Skeletal muscle satellite cell (primary cell): ENCODE data around the gene CYFIP1.

Experiments used
- H3K27me3 ChIP-seq: 2 replicates; pipeline ENCODE4 v1.7.0; 2013; ENCODE audit warnings: low read length; ENCODE audit not compliant: control insufficient read depth, insufficient read depth
- H3K36me3 ChIP-seq: 2 replicates; pipeline ENCODE4 v1.7.0; 2013; ENCODE audit warnings: mild to moderate bottlenecking, control low read depth, low read length; ENCODE audit not compliant: insufficient read depth
- H3K4me1 ChIP-seq: 2 replicates; pipeline ENCODE4 v1.7.0; 2013; ENCODE audit warnings: low read length; ENCODE audit not compliant: control insufficient read depth, insufficient read depth
- H3K4me2 ChIP-seq: 2 replicates; pipeline ENCODE4 v1.7.0; 2013; ENCODE audit warnings: mild to moderate bottlenecking, low read length
- H3K4me3 ChIP-seq: 2 replicates; pipeline ENCODE4 v1.7.0; 2013; ENCODE audit warnings: low read length
- H3K9ac ChIP-seq: 2 replicates; pipeline ENCODE4 v1.7.0; 2013; ENCODE audit warnings: mild to moderate bottlenecking, low read depth, low read length, moderate library complexity
- H3K9me3 ChIP-seq: replicated peaks from 2 replicates; pipeline ENCODE4 v1.7.0; 2013; ENCODE audit warnings: mild to moderate bottlenecking, control low read depth, low read length

The CYFIP1 gene

DNA sequence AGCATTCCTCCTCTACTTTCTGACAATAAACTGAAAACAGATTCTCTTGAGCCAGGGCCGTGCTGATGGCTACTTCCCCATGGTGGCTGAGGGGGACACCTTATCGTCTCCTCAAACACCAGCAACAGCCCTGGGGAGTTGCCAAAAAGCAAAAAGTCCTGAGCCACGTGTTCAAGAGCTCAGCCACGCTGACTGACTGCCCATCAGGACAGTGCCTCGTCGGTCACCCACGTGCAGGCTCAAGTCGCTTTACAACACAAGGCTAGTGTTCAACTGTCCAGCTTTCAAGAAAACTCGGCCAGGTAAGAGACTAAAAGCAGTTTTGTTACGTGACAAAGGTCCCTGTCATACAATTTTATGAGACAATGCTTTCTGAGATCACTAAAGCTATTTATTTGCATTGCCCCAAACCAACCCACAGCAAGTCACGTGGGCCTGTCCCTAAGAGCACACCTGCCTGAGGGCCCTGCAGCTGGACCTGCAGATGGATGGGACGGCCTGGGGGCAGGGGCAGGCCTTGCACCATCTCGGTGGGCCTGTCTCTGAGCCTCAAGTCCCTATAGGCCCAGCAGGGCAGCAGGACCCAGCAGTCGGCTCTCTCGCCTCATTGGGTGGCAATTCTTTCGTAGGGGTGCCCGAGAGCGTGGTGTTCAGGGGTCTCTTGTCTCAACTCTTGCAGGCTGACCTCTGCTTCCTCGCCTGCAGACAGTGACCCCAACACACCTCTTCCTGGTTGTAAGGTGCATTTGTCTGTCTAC lies 99.0 kb downstream of the CYFIP1 start:
- Histone ChIP-seq H3K36me3 (peaks cover 48% of the 10 kb centered on the region), H3K9ac (no peak overlapping the region), H3K27me3 (no peaks in the 10 kb centered on the region), H3K4me2 (no peak overlapping the region), H3K4me1 (no peaks in the 10 kb centered on the region), H3K4me3 (no peak overlapping the region), H3K9me3 (no peaks in the 10 kb centered on the region)

- Histone ChIP-seq H3K27me3 (no peaks in the 10 kb centered on the region), H3K4me3 (no peak overlapping the region), H3K9me3 (no peaks in the 10 kb centered on the region), H3K4me2 (no peak overlapping the region), H3K9ac (no peak overlapping the region), H3K4me1 (no peaks in the 10 kb centered on the region), H3K36me3 (peaks cover 51% of the 10 kb centered on the region)
These were observed 99.8 kb downstream of the CYFIP1 start for GRCh38 chr15:22880068-22880980.

GRCh38 chr15:22878103-22878502 lies 102.1 kb downstream of the CYFIP1 start:
- no peak overlapping the region for H3K4me2 ChIP-seq
- H3K9ac ChIP-seq, result no peak overlapping the region
- peaks cover 70% of the 10 kb centered on the region for H3K36me3 ChIP-seq
- peaks cover 3% of the 10 kb centered on the region for H3K4me1 ChIP-seq
- H3K27me3 ChIP-seq, result no peaks in the 10 kb centered on the region
- no peaks in the 10 kb centered on the region for H3K9me3 ChIP-seq
- H3K4me3 ChIP-seq, result no peak overlapping the region

GRCh38 chr15:22877607-22878006 lies 102.6 kb downstream of the CYFIP1 start:
- H3K4me3 ChIP-seq, result no peak overlapping the region
- H3K36me3 ChIP-seq, result peaks cover 70% of the 10 kb centered on the region
- H3K9ac ChIP-seq, result no peak overlapping the region
- H3K4me1 ChIP-seq, result peaks cover 3% of the 10 kb centered on the region
- H3K27me3 ChIP-seq, result no peaks in the 10 kb centered on the region
- no peaks in the 10 kb centered on the region for H3K9me3 ChIP-seq
- no peak overlapping the region for H3K4me2 ChIP-seq

DNA sequence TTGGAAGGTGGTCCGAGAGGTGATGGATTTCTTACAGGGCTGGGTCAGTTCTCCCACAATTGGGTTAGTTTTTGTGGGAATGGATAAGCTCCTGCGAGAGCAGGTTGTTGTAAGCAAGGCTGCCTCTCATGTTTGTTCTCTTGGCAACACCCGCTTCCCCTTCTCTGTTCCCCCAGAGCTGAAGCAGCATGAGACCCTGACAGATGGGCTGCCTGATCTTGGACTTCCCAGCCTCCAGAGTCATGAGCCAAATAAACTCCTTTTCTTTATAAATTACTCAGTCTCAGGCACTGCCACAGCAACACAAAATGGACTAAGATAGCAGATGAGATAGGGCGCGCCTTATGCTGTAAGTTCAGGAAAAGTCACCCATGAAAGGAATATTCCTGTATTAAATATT lies 103.1 kb downstream of the CYFIP1 start:
- H3K9ac ChIP-seq, result no peak overlapping the region
- no peak overlapping the region for H3K4me2 ChIP-seq
- no peaks in the 10 kb centered on the region for H3K27me3 ChIP-seq
- peaks cover 70% of the 10 kb centered on the region for H3K36me3 ChIP-seq
- no peaks in the 10 kb centered on the region for H3K9me3 ChIP-seq
- H3K4me3 ChIP-seq, result no peak overlapping the region
- H3K4me1 ChIP-seq, result peaks cover 3% of the 10 kb centered on the region

DNA sequence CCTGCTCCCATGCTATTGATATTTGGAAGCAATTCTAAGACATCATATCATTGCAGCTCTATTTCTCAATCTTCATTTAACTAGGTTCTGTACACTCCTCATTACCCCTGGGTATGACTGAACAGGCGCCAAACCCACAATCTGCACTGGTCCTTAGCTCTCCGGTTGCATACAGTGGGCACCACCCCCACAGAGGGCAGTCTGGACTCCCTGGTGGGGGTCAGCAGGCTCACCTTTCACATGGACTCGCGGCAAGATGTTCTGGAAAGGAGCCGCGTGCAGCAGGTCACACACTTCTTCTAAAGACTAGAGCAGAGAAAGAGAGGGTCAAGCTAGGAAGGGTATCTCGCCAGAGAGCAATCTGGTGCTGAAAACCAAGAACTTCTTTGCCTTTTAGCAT lies 105.2 kb downstream of the CYFIP1 start:
- Histone ChIP-seq H3K4me2 (no peak overlapping the region), H3K9ac (no peak overlapping the region), H3K27me3 (no peaks in the 10 kb centered on the region), H3K4me1 (peaks cover 3% of the 10 kb centered on the region), H3K4me3 (no peak overlapping the region), H3K36me3 (peaks cover 68% of the 10 kb centered on the region), H3K9me3 (no peaks in the 10 kb centered on the region)

- Histone ChIP-seq H3K4me2 (no peak overlapping the region), H3K27me3 (no peaks in the 10 kb centered on the region), H3K36me3 (peaks cover 73% of the 10 kb centered on the region), H3K4me3 (no peak overlapping the region), H3K4me1 (peaks cover 3% of the 10 kb centered on the region), H3K9ac (no peak overlapping the region), H3K9me3 (no peaks in the 10 kb centered on the region)
These were observed 105.9 kb downstream of the CYFIP1 start for GRCh38 chr15:22874256-22874655.

- Histone ChIP-seq H3K4me3 (no peak overlapping the region), H3K9ac (no peak overlapping the region), H3K27me3 (no peaks in the 10 kb centered on the region), H3K4me2 (no peak overlapping the region), H3K4me1 (peaks cover 3% of the 10 kb centered on the region), H3K36me3 (peaks cover 75% of the 10 kb centered on the region), H3K9me3 (no peaks in the 10 kb centered on the region)
These were observed 106.3 kb downstream of the CYFIP1 start for GRCh38 chr15:22873841-22874240.

DNA sequence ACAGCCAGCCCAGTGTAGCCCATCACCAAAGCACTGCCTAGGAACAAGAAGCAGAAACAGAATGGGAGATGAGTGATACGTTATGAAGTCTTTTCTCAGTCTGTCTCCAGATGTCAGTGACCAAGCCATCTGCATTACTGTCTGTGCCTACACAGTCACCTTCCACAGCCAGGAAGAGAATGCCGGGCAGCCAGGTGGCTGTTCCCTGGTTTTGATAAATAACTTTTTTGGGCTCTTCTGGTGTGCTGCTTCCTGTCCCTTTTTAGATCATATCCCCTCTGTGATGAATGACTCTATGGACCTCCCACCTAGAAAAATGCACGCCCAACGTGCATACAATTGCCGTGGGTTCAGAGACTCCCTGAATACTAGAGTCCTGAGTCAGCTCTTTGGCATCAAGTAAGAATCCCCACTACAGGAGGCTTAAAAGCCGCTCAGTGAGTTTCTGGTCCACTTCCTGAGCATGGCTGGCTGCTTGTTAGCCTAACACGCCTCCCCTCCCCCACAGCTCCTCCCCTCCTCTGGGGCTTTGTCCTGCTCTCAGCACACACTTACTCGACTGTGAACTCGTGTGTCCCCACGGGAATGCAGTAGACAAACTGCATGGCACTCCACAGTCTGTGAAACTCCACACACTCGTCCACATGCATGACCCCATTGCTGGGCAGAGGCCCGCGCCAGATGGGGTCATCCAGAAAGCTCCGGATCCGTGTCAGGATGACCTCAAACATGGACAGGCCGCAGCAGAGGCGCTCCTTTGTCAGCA lies 107.0 kb downstream of the CYFIP1 start:
- H3K9ac ChIP-seq, result no peak overlapping the region
- no peak overlapping the region for H3K4me2 ChIP-seq
- H3K27me3 ChIP-seq, result no peaks in the 10 kb centered on the region
- no peaks in the 10 kb centered on the region for H3K9me3 ChIP-seq
- H3K36me3 ChIP-seq, result peaks cover 83% of the 10 kb centered on the region
- peaks cover 3% of the 10 kb centered on the region for H3K4me1 ChIP-seq
- H3K4me3 ChIP-seq, result no peak overlapping the region

GRCh38 chr15:22871481-22872086 lies 108.6 kb downstream of the CYFIP1 start:
- Histone ChIP-seq H3K4me1 (peaks cover 3% of the 10 kb centered on the region), H3K9ac (no peak overlapping the region), H3K4me3 (no peak overlapping the region), H3K27me3 (no peaks in the 10 kb centered on the region), H3K4me2 (no peak overlapping the region), H3K9me3 (no peaks in the 10 kb centered on the region), H3K36me3 (peaks cover 86% of the 10 kb centered on the region)

DNA sequence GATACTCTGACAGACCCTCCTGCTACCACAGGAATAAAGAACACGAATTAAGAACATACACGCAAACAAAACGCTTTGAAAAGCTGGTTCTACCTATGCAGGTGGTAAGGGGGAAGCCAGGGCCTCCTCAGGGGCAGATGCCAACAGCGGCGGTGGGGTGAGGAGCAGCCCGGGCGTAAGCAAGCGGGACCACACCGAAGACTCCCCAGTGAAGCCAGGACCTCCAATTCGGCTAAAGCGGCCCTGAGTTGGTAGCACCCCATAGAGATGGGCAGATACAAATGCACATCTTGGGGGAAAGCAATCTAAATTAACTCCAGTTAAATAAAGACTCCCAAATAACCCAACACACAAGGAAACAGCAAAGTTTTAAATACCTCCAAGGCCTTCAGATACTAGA lies 109.3 kb downstream of the CYFIP1 start:
- H3K36me3 ChIP-seq, result peaks cover 89% of the 10 kb centered on the region
- no peaks in the 10 kb centered on the region for H3K27me3 ChIP-seq
- H3K4me2 ChIP-seq, result no peak overlapping the region

More for the DNA sequence above, 109.3 kb downstream of the CYFIP1 start:
- Histone ChIP-seq H3K9ac (no peak overlapping the region), H3K4me1 (peaks cover 3% of the 10 kb centered on the region), H3K4me3 (no peak overlapping the region), H3K9me3 (no peaks in the 10 kb centered on the region)
